Measurements from ENCODE around the gene DSCAML1.

DNA sequence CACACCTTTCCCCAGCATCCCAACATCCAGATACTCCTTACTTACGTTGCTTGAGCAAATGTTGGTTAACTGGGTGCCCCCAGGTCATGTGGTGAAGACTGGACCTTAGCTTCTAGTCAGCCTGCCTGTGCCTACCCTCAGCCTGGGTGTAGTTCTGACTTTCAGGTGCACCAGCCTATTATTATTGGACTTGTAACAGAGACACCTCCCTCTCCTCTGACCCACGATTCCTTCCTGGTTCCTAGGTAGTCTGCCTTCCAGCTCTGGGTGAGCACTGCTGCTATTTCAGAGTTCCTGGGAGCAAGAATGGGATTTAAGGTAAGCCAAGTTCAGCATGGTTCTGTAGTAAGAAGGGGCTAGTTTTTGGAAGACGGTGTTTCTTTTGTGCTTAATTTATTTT is 138.2 kb downstream of the DSCAML1 start:
- no peak for TF ChIP-seq POLR2AphosphoS5 (IDR thresholded peaks at IDR 0.05; ENCODE audit: low read depth, low read length)
- TF ChIP-seq SIN3A (IDR thresholded peaks at IDR 0.05; ENCODE audit: borderline replicate concordance, insufficient read depth, low read length): no peak
